GM12892 (cell line): ENCODE measurements around the gene ZNF789.

Experiments
- POLR2A ChIP-seq: IDR thresholded peaks from 2 replicates; pipeline ENCODE4 v1.6.1; 2011; ENCODE audit warnings: low read depth, low read length, control low read depth
- POLR2AphosphoS5 ChIP-seq: IDR thresholded peaks from 2 replicates; pipeline ENCODE4 v1.6.1; 2011; ENCODE audit warnings: low read depth, low read length, control low read depth
- TAF1 ChIP-seq: IDR thresholded peaks from 2 replicates; pipeline ENCODE4 v1.6.1; 2011; ENCODE audit warnings: low read depth, mild to moderate bottlenecking, control low read depth, low read length, borderline replicate concordance

GRCh38 chr7:99437946-99438572 is 34.6 kb upstream of the ZNF789 start:
- TF ChIP-seq POLR2A (no peak), TAF1 (no peak), POLR2AphosphoS5 (no peak)
